H1 (cell line): ENCODE measurements around the gene PPP1R1A. TPM values are rescaled to one million over a fixed set of nuclear protein-coding genes. Genes with fewer than 3 reads are reported as not detected.

Source experiments
- ASH2L ChIP-seq: fragments of 200-600, 300-600 bp; sonication (generic); IDR thresholded peaks from one replicate; pipeline ENCODE4 v1.7.1; 2017; ENCODE audit warnings: low read length
- JUND ChIP-seq: IDR thresholded peaks from 2 replicates; pipeline ENCODE4 v1.6.1; 2011; ENCODE audit warnings: mild to moderate bottlenecking, improper control_type of control experiment, low read length
- KDM1A ChIP-seq: fragments of 200-600, 300-600 bp; sonication (generic); IDR thresholded peaks from 2 replicates; pipeline ENCODE4 v1.7.1; 2016; ENCODE audit warnings: mild to moderate bottlenecking, low read length, borderline replicate concordance
- POLR2A ChIP-seq, 2 experiments: IDR thresholded peaks; 1 replicate in 1 of 2; 2 replicates in 1 of 2; pipeline ENCODE4 v1.6.1; 2011; ENCODE audit warnings: low read depth in 2 of 2, low read length in 2 of 2, mild to moderate bottlenecking in 2 of 2; ENCODE audit errors: control extremely low read depth in 1 of 2
- SIX5 ChIP-seq: IDR thresholded peaks from 2 replicates; pipeline ENCODE4 v1.6.1; 2011; ENCODE audit warnings: mild to moderate bottlenecking, low read depth, low read length
- TAF1 ChIP-seq: IDR thresholded peaks from 2 replicates; pipeline ENCODE4 v1.6.1; 2011; ENCODE audit warnings: mild to moderate bottlenecking, low read depth, low read length
- polyA plus RNA-seq, 7 experiments: library from polyadenylated mRNA; depleted of rRNA in 3 of 7; stranded (reverse) in 5 of 7; unstranded in 2 of 7; fragments of >200 nt in 5 of 7; fragments of 200-250 nt in 2 of 7; gene quantifications; 1 replicate in 5 of 7; 2 replicates in 1 of 7; 4 replicates in 1 of 7; pipeline versions ENCODE4 v1.2.1 to v1.2.3, GENCODE V29; 2011 to 2013; ENCODE audit warnings: missing spikeins in 2 of 7, mixed read lengths in 2 of 7
- total RNA-seq: library from RNA; stranded (reverse); fragmentation: NEBNext Ultra II Directional; extraction: Animal tissue kit (Norgen Biotek cat#: 25700); gene quantifications from 2 replicates; pipeline ENCODE4 v1.2.1, GENCODE V29; 2021
- TF ChIP-seq, protein P1 (sequence below): fragments of 300-600 bp; sonication (generic); IDR thresholded peaks from 2 replicates; pipeline ENCODE4 v1.7.1; 2012; ENCODE audit warnings: low read length, moderate library complexity, mild to moderate bottlenecking, inconsistent platforms; ENCODE audit not compliant: insufficient replicate concordance
- TF ChIP-seq, protein P2 (sequence below): IDR thresholded peaks from 2 replicates; pipeline ENCODE4 v1.6.1; 2012; ENCODE audit warnings: inconsistent platforms
- TF ChIP-seq, protein P3 (sequence below), 3 experiments: IDR thresholded peaks; 1 replicate in 2 of 3; 2 replicates in 1 of 3; pipeline versions ENCODE4 v1.5.1 to v1.6.1; 2011; ENCODE audit warnings: low read length in 3 of 3, mild to moderate bottlenecking in 3 of 3, inconsistent platforms in 2 of 3, low read depth in 1 of 3, moderate library complexity in 1 of 3; ENCODE audit not compliant: insufficient read depth in 1 of 3; ENCODE audit errors: control extremely low read depth in 1 of 3

Gene PPP1R1A
- total and polyA plus RNA-seq, 2 of the 8 experiments (the other 6 are each of a cell fraction or from before 2014, with no cell fraction given) = 5.8 to 13.1 TPM

DNA sequence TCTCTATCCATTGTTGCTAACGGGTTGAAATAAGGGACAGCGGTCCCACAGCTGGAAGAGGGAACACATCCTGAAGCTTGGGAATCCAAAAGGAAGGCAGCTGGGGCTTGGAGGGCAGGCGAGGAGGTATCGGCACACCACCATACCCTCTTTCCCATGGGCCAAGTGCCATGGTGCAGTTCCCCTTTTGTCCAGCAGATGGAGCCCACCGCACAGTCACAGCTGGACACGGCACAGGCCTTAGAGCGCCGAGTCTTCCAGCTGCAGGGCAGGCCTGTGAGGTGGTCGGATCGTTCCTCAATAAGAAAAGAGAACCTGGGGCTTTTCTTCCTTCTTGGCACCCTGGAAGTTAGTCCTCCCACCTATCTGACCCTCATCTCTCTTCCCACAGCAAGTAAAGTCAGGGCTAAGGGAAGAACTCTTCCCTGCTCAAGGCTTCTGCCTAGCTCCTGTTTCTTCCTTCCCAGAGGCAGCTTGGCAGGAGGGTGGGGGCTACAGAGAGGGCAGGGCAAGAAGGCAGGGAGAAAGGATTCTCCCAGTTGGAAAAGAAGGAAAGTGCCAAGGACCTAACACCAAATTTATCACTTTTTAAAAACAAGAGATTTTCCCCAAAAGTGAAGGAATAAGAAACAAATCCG is 8.6 kb downstream of the PPP1R1A start (continued):
- TF ChIP-seq, protein P1, sequence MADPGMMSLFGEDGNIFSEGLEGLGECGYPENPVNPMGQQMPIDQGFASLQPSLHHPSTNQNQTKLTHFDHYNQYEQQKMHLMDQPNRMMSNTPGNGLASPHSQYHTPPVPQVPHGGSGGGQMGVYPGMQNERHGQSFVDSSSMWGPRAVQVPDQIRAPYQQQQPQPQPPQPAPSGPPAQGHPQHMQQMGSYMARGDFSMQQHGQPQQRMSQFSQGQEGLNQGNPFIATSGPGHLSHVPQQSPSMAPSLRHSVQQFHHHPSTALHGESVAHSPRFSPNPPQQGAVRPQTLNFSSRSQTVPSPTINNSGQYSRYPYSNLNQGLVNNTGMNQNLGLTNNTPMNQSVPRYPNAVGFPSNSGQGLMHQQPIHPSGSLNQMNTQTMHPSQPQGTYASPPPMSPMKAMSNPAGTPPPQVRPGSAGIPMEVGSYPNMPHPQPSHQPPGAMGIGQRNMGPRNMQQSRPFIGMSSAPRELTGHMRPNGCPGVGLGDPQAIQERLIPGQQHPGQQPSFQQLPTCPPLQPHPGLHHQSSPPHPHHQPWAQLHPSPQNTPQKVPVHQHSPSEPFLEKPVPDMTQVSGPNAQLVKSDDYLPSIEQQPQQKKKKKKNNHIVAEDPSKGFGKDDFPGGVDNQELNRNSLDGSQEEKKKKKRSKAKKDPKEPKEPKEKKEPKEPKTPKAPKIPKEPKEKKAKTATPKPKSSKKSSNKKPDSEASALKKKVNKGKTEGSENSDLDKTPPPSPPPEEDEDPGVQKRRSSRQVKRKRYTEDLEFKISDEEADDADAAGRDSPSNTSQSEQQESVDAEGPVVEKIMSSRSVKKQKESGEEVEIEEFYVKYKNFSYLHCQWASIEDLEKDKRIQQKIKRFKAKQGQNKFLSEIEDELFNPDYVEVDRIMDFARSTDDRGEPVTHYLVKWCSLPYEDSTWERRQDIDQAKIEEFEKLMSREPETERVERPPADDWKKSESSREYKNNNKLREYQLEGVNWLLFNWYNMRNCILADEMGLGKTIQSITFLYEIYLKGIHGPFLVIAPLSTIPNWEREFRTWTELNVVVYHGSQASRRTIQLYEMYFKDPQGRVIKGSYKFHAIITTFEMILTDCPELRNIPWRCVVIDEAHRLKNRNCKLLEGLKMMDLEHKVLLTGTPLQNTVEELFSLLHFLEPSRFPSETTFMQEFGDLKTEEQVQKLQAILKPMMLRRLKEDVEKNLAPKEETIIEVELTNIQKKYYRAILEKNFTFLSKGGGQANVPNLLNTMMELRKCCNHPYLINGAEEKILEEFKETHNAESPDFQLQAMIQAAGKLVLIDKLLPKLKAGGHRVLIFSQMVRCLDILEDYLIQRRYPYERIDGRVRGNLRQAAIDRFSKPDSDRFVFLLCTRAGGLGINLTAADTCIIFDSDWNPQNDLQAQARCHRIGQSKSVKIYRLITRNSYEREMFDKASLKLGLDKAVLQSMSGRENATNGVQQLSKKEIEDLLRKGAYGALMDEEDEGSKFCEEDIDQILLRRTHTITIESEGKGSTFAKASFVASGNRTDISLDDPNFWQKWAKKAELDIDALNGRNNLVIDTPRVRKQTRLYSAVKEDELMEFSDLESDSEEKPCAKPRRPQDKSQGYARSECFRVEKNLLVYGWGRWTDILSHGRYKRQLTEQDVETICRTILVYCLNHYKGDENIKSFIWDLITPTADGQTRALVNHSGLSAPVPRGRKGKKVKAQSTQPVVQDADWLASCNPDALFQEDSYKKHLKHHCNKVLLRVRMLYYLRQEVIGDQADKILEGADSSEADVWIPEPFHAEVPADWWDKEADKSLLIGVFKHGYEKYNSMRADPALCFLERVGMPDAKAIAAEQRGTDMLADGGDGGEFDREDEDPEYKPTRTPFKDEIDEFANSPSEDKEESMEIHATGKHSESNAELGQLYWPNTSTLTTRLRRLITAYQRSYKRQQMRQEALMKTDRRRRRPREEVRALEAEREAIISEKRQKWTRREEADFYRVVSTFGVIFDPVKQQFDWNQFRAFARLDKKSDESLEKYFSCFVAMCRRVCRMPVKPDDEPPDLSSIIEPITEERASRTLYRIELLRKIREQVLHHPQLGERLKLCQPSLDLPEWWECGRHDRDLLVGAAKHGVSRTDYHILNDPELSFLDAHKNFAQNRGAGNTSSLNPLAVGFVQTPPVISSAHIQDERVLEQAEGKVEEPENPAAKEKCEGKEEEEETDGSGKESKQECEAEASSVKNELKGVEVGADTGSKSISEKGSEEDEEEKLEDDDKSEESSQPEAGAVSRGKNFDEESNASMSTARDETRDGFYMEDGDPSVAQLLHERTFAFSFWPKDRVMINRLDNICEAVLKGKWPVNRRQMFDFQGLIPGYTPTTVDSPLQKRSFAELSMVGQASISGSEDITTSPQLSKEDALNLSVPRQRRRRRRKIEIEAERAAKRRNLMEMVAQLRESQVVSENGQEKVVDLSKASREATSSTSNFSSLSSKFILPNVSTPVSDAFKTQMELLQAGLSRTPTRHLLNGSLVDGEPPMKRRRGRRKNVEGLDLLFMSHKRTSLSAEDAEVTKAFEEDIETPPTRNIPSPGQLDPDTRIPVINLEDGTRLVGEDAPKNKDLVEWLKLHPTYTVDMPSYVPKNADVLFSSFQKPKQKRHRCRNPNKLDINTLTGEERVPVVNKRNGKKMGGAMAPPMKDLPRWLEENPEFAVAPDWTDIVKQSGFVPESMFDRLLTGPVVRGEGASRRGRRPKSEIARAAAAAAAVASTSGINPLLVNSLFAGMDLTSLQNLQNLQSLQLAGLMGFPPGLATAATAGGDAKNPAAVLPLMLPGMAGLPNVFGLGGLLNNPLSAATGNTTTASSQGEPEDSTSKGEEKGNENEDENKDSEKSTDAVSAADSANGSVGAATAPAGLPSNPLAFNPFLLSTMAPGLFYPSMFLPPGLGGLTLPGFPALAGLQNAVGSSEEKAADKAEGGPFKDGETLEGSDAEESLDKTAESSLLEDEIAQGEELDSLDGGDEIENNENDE = no peak
- TF ChIP-seq KDM1A = peak; percentile 34; the same call in 1 of the 2 replicates
- TF ChIP-seq TAF1 = no peak
- no peak for TF ChIP-seq JUND
- no peak for TF ChIP-seq POLR2A (IDR thresholded peaks at IDR 0.05; ENCODE audit: control extremely low read depth in 1 of 2, low read depth in 2 of 2, low read length in 2 of 2)
- TF ChIP-seq, protein P2, sequence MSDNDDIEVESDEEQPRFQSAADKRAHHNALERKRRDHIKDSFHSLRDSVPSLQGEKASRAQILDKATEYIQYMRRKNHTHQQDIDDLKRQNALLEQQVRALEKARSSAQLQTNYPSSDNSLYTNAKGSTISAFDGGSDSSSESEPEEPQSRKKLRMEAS = peak; percentile 66
- TF ChIP-seq, protein P3, sequence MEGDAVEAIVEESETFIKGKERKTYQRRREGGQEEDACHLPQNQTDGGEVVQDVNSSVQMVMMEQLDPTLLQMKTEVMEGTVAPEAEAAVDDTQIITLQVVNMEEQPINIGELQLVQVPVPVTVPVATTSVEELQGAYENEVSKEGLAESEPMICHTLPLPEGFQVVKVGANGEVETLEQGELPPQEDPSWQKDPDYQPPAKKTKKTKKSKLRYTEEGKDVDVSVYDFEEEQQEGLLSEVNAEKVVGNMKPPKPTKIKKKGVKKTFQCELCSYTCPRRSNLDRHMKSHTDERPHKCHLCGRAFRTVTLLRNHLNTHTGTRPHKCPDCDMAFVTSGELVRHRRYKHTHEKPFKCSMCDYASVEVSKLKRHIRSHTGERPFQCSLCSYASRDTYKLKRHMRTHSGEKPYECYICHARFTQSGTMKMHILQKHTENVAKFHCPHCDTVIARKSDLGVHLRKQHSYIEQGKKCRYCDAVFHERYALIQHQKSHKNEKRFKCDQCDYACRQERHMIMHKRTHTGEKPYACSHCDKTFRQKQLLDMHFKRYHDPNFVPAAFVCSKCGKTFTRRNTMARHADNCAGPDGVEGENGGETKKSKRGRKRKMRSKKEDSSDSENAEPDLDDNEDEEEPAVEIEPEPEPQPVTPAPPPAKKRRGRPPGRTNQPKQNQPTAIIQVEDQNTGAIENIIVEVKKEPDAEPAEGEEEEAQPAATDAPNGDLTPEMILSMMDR (IDR thresholded peaks at IDR 0.05; ENCODE audit: control extremely low read depth in 1 of 3, insufficient read depth in 1 of 3, low read depth in 1 of 3, low read length in 3 of 3) = peak; percentile 94 to 100 (median 100)
- TF ChIP-seq ASH2L = no peak
- no peak for TF ChIP-seq SIX5
